K562 (cell line): ENCODE measurements around the gene SKIL. TPM values are rescaled to one million over a fixed set of nuclear protein-coding genes. Genes with fewer than 3 reads are reported as not detected.

Source experiments
- BDP1 ChIP-seq: IDR thresholded peaks from 3 replicates; pipeline ENCODE4 v1.6.1; 2011; ENCODE audit not compliant: insufficient read length, insufficient read depth
- EHMT2 ChIP-seq: fragments of 450-650 bp; IDR thresholded peaks from 2 replicates; pipeline ENCODE4 v1.6.1; 2018; ENCODE audit warnings: antibody characterized with exemption
- FOXP4 ChIP-seq: sonication (generic); formaldehyde crosslinking; IDR thresholded peaks from 2 replicates; pipeline ENCODE4 v1.8.0; 2022; ENCODE audit warnings: mild to moderate bottlenecking, missing genetic modification reagents, borderline replicate concordance
- RBFOX2 ChIP-seq: fragments of 200-400 bp; formaldehyde crosslinking; IDR thresholded peaks from 2 replicates; pipeline ENCODE4 v1.6.1; 2017; ENCODE audit warnings: low read depth, mild to moderate bottlenecking, low read length, moderate library complexity
- ZNF318 ChIP-seq, 2 experiments: fragments of 450-650 bp; IDR thresholded peaks; 2 replicates each; pipeline ENCODE4 v1.6.1; 2016; ENCODE audit warnings: mild to moderate bottlenecking in 2 of 2, borderline replicate concordance in 1 of 2, low read depth in 1 of 2, moderate library complexity in 1 of 2
- ZNF445 ChIP-seq: fragments of 250-450 bp; sonication (Bioruptor Pico); IDR thresholded peaks from 2 replicates; pipeline ENCODE4 v1.4.0; 2020; ENCODE audit warnings: low read depth, mild to moderate bottlenecking, moderate library complexity
- polyA plus RNA-seq, 8 experiments: library from polyadenylated mRNA; depleted of rRNA in 4 of 8; stranded (reverse) in 5 of 8; unstranded in 3 of 8; fragments of >200 nt; fragmentation: Nextera tagmentation in 2 of 8; fragmentation: Illumina TruSeq in 1 of 8; extraction: Ambion mirVana in 2 of 8; extraction: Trizol in 1 of 8; gene quantifications; 2 replicates each; pipeline versions ENCODE4 v1.2.1 to v1.2.3, GENCODE V29; 2011 to 2014; ENCODE audit warnings: inconsistent platforms in 1 of 8, missing spikeins in 1 of 8
- total RNA-seq, 7 experiments: library from RNA; depleted of rRNA in 6 of 7; stranded (reverse); fragments of >200 nt in 6 of 7; fragmentation: Illumina TruSeq in 2 of 7; extraction: Trizol in 2 of 7; gene quantifications; 2 replicates each; pipeline versions ENCODE4 v1.2.1 to v1.2.3, GENCODE V29; 2011 to 2021; ENCODE audit warnings: low replicate concordance in 1 of 7

SKIL gene
- total and polyA plus RNA-seq, 9 of the 15 experiments (the other 6 are each of a cell fraction or from before 2014, with no cell fraction given) = 4.3 to 19.1 (median 9.7) TPM

DNA sequence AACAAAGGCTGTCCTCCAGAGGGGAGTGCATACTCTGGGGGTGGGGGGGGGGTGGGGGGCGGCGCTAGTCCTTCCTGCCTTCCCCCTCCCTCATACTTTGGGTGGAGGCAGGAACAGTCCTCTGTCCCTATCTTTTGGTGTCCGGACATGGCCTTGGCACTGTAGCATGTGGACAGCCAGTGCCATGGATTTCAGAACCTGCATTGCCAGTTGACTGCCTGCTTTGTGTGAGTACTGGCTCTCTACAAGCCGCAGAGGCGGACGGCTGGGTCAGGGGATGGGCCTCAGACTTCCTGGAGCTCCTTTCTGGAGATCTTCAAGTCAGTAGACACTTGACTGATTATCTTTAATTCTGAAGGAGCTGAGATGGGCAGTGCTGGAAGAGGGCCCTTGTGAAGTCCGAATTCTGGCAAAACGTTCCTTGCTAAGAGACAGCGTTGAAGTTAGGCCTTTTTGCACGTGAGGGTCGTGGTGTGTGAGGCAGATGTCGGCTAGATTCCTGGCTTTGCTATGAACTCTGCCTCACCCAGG lies 63.7 kb downstream of the SKIL start (continued):
- TF ChIP-seq ZNF318 (IDR thresholded peaks at IDR 0.05; ENCODE audit: borderline replicate concordance in 1 of 2, low read depth in 1 of 2) (no peak), FOXP4 (no peak), ZNF445 (CRISPR knock-in tag) (no peak), BDP1 (no peak), RBFOX2 (no peak), EHMT2 (no peak)
